ENCODE data around the gene SPATA6. TPM values are rescaled to one million over a fixed set of nuclear protein-coding genes. Genes with fewer than 3 reads are reported as not detected.

The SPATA6 gene
- total and polyA plus RNA-seq, 2 of the 8 experiments (the other 6 are each of a cell fraction or from before 2014, with no cell fraction given) = 2.4 to 17.2 TPM

GRCh38 chr1:48442864-48443619 lies 29.0 kb downstream of the SPATA6 start:
- Histone ChIP-seq H2BK12ac (ENCODE audit: low read depth, low read length) (no peak overlapping the region), H4K5ac (ENCODE audit: insufficient read length, low read depth, low read length) (no peak overlapping the region), H2BK120ac (replicated peaks; ENCODE audit: low read depth, low read length) (no peak overlapping the region), H3K4me2 (ENCODE audit: insufficient read depth in 1 of 2, low read depth in 2 of 2, low read length in 2 of 2) (no peak overlapping the region), H2AFZ (ENCODE audit: low read length) (no peak overlapping the region), H2BK20ac (ENCODE audit: low read length) (no peak overlapping the region), H3K27ac (ENCODE audit: low read depth, low read length) (no peak overlapping the region), H2BK15ac (ENCODE audit: low read length) (no peak overlapping the region), H3K4me3 (ENCODE audit: extremely low read depth in 1 of 4, insufficient read depth in 2 of 4, low read depth in 3 of 4, low read length in 4 of 4) (no peak overlapping the region), H3K56ac (replicated peaks; ENCODE audit: insufficient read length, low read depth, low read length) (no peak overlapping the region), H3K4me1 (replicated peaks in 1 of 4; ENCODE audit: control insufficient read depth in 3 of 4, insufficient read depth in 4 of 4, low read length in 3 of 4) (no peaks in the 10 kb centered on the region), H3K23me2 (ENCODE audit: low read depth, low read length) (no peaks in the 10 kb centered on the region), H4K20me1 (replicated peaks in 1 of 2; ENCODE audit: control insufficient read depth in 1 of 2, insufficient read depth in 2 of 2, low read length in 2 of 2) (no peaks in the 10 kb centered on the region), H3K4ac (replicated peaks; ENCODE audit: insufficient read length, low read depth, low read length) (no peak overlapping the region), H3K14ac (ENCODE audit: insufficient read length) (no peak overlapping the region), H4K8ac (ENCODE audit: extremely low read depth, insufficient read depth, low read length) (no peak overlapping the region), H3K9ac (replicated peaks in 1 of 4; ENCODE audit: extremely low read depth in 1 of 4, low read depth in 3 of 4, low read length in 3 of 4) (no peak overlapping the region), H3K9me3 (ENCODE audit: insufficient read depth in 2 of 2, low read depth in 1 of 2, low read length in 1 of 2) (peaks cover 10 to 13% of the 10 kb centered on the region in 2 experiments; a peak in 2 of 4 replicates), H3K27me3 (replicated peaks in 1 of 4; ENCODE audit: control insufficient read depth in 3 of 4, extremely low read depth in 1 of 4, insufficient read depth in 3 of 4, low read length in 3 of 4) (peaks cover 0 to 2% (median 0%) of the 10 kb centered on the region in 4 experiments; a peak in 1 of 7 replicates), H3K79me2 (ENCODE audit: control insufficient read depth in 1 of 2, insufficient read depth in 2 of 2, low read length in 2 of 2) (no peaks in the 10 kb centered on the region), H2BK5ac (ENCODE audit: low read depth, low read length) (no peak overlapping the region), H3K18ac (ENCODE audit: extremely low read depth, low read length) (no peak overlapping the region), H2AK5ac (ENCODE audit: low read depth, low read length) (no peak overlapping the region), H3K36me3 (ENCODE audit: control insufficient read depth in 2 of 4, insufficient read depth in 4 of 4, low read length in 3 of 4) (peaks cover 0 to 10% (median 0%) of the 10 kb centered on the region in 4 experiments; a peak in 2 of 8 replicates), H3K23ac (ENCODE audit: insufficient read length) (no peak overlapping the region), H3K79me1 (ENCODE audit: low read depth, low read length) (no peaks in the 10 kb centered on the region), H4K91ac (replicated peaks; ENCODE audit: insufficient read length, low read length) (no peak overlapping the region)
- DNase-seq (ENCODE audit: low read depth in 1 of 2, low spot score in 2 of 2) (peak in 1 of 2 experiments; percentile 5), FAIRE-seq (no peak)
- 84% methylated on average over 6 of the region's 6 CpGs; no CpG with 5 or more reads in 1 of the 2 experiments for WGBS, 2 experiments (ENCODE audit: extremely low coverage in 1 of 2, insufficient coverage in 1 of 2, insufficient read length in 1 of 2, insufficient replicate concordance in 2 of 2, low coverage in 1 of 2, low lambda C conversion rate in 2 of 2, missing lambda C conversion rate in 1 of 2)
- ChIA-PET CTCF (ENCODE audit: partially characterized antibody) (no interaction called here), POLR2A (ENCODE audit: partially characterized antibody) (no interaction called here)
- TF ChIP-seq YY1 (IDR thresholded peaks at IDR 0.05; ENCODE audit: low read depth, low read length) (no peak), ZNF274 (IDR thresholded peaks at IDR 0.05; ENCODE audit: borderline replicate concordance, extremely low read depth, low read length) (no peak), RXRA (IDR thresholded peaks at IDR 0.05; ENCODE audit: insufficient read depth, low read depth, low read length) (no peak)

Data from H1 (cell line).